Right lobe of liver (tissue), 4 donors: ENCODE results near the gene TH.

Source experiments
- POLR2A ChIP-seq: fragments of 450-650 bp; IDR thresholded peaks from one replicate; pipeline ENCODE4 v1.6.1; 2017; ENCODE audit warnings: antibody characterized with exemption, mild to moderate bottlenecking
- TF ChIP-seq, protein P1 (sequence below), 4 donors: fragments of 200-600 bp in 3 of 4; fragments of 450-650 bp in 1 of 4; IDR thresholded peaks; one replicate each; pipeline versions ENCODE4 v1.5.1 to v1.8.0; 2016 to 2022; ENCODE audit warnings: antibody characterized with exemption in 4 of 4, mild to moderate bottlenecking in 2 of 4
- donor health status: DM: no; HTN: no; CAD: no.
- donor health status: DM: no; HTN: no; CAD: no.
- donor health status: DM: no; HTN: yes; CAD: no.

DNA sequence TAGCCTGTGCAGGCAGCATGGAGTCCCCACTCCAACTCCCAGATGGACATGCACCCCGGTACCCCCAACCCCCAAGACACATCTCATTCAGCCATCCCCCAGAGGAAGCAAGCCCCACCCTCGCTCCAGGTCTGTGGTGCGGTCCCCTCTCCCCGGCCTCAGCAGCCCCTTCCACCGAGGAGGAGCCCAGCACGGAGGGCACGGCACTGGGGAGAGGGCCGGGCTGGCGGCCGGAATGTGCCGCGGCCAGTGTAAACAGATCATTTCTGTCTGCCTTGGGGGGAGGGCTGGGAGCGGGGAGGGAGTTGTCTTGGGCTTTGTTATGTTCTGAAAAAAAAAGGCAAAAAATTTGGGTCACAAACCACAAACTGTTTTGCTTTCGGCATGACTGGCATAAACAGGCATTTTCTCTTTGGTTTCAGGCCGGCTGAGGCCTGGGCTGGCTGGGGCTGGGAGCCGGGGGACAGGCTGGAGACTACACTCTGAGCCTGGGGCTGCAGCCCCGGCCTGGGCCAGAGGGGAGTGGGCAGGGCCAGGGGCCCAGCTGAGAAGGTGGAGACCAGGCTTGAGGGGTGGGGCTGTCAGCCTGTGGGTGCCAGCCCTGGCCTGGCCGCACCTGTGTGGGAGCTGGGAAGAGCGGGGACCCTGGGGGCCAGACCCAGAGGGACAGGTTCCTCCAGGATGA, 49.3 kb downstream of the TH start:
- TF ChIP-seq, protein P1, sequence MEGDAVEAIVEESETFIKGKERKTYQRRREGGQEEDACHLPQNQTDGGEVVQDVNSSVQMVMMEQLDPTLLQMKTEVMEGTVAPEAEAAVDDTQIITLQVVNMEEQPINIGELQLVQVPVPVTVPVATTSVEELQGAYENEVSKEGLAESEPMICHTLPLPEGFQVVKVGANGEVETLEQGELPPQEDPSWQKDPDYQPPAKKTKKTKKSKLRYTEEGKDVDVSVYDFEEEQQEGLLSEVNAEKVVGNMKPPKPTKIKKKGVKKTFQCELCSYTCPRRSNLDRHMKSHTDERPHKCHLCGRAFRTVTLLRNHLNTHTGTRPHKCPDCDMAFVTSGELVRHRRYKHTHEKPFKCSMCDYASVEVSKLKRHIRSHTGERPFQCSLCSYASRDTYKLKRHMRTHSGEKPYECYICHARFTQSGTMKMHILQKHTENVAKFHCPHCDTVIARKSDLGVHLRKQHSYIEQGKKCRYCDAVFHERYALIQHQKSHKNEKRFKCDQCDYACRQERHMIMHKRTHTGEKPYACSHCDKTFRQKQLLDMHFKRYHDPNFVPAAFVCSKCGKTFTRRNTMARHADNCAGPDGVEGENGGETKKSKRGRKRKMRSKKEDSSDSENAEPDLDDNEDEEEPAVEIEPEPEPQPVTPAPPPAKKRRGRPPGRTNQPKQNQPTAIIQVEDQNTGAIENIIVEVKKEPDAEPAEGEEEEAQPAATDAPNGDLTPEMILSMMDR (IDR thresholded peaks at IDR 0.05), result no peak
- no peak for TF ChIP-seq POLR2A
